ENCODE data around the gene ZNF605. TPM values are rescaled to one million over a fixed set of nuclear protein-coding genes. Genes with fewer than 3 reads are reported as not detected.

ZNF605 gene
- total and polyA plus RNA-seq, 10 of the 15 experiments (the other 5 are each of a cell fraction or from before 2014, with no cell fraction given) = 0.95 to 4.8 (median 2.5) TPM

- BruUV-seq (replicated peaks) = no TSS peak
- H3K9ac ChIP-seq (ENCODE audit: control insufficient read depth, insufficient read depth, low read length) = no peak overlapping the region
- no peaks in the 10 kb centered on the region for H3K27me3 ChIP-seq (replicated peaks in 1 of 2; ENCODE audit: control insufficient read depth in 2 of 2, insufficient read depth in 2 of 2, low read length in 1 of 2)
- 96% methylated on average over 16 of the region's 18 CpGs for WGBS (ENCODE audit: insufficient coverage, insufficient replicate concordance, low lambda C conversion rate, missing lambda C conversion rate)
- no peak overlapping the region for H3K27ac ChIP-seq (ENCODE audit: control insufficient read depth, insufficient read depth)
- ChIA-PET CTCF (no interaction called here), POLR2A (no interaction called here), SMC1A (ENCODE audit: uncharacterized antibody, unreplicated experiment) (no interaction called here), RAD21 (ENCODE audit: unreplicated experiment) (no interaction called here)
- no peak overlapping the region for H3K4me3 ChIP-seq
- H4K20me1 ChIP-seq (ENCODE audit: control insufficient read depth, insufficient read depth) = no peaks in the 10 kb centered on the region
- ATAC-seq (no peak), FAIRE-seq (no peak), DNase-seq (ENCODE audit: low read depth, low spot score) (no peak)
- in situ Hi-C loops (cut with MboI) (no loop called here), intact Hi-C loops (cut with micrococcal nuclease; ENCODE audit: unreplicated experiment) (no loop called here)
- TF ChIP-seq MEF2A (IDR thresholded peaks at IDR 0.05; ENCODE audit: insufficient read depth, low read depth, low read length) = no peak
- no peak overlapping the region for H2AFZ ChIP-seq (ENCODE audit: control insufficient read depth, low read depth, low read length)
- no peaks in the 10 kb centered on the region; a peak in 1 of 4 replicates for H3K36me3 ChIP-seq (ENCODE audit: control insufficient read depth in 2 of 2, insufficient read depth in 2 of 2, low read length in 1 of 2)
- H3K79me2 ChIP-seq (ENCODE audit: control insufficient read depth, insufficient read depth, low read length) = peaks cover 5% of the 10 kb centered on the region
- H3K4me1 ChIP-seq (ENCODE audit: control insufficient read depth, insufficient read depth, low read length) = no peaks in the 10 kb centered on the region; the same call in 1 of the 2 replicates
- peaks cover 41% of the 10 kb centered on the region for H3K9me3 ChIP-seq (replicated peaks; ENCODE audit: control insufficient read depth, insufficient read depth, low read length)
- H3K4me2 ChIP-seq (ENCODE audit: control insufficient read depth, insufficient read depth) = no peak overlapping the region
These were observed 3.5 kb downstream of the ZNF605 start for GRCh38 chr12:132952371-132953162.

- ChIA-PET SMC1A (ENCODE audit: uncharacterized antibody, unreplicated experiment) (no interaction called here), CTCF (no interaction called here), RAD21 (ENCODE audit: unreplicated experiment) (no interaction called here), POLR2A (no interaction called here)
- Histone ChIP-seq H3K4me2 (ENCODE audit: control insufficient read depth, insufficient read depth) (no peak overlapping the region), H3K9ac (ENCODE audit: control insufficient read depth, insufficient read depth, low read length) (no peak overlapping the region), H3K27me3 (replicated peaks in 1 of 2; ENCODE audit: control insufficient read depth in 2 of 2, insufficient read depth in 2 of 2, low read length in 1 of 2) (no peaks in the 10 kb centered on the region), H2AFZ (ENCODE audit: control insufficient read depth, low read depth, low read length) (no peak overlapping the region), H3K9me3 (replicated peaks; ENCODE audit: control insufficient read depth, insufficient read depth, low read length) (peaks cover 41% of the 10 kb centered on the region), H4K20me1 (ENCODE audit: control insufficient read depth, insufficient read depth) (no peaks in the 10 kb centered on the region), H3K4me3 (no peak overlapping the region), H3K4me1 (ENCODE audit: control insufficient read depth, insufficient read depth, low read length) (no peaks in the 10 kb centered on the region), H3K27ac (ENCODE audit: control insufficient read depth, insufficient read depth) (no peak overlapping the region), H3K79me2 (ENCODE audit: control insufficient read depth, insufficient read depth, low read length) (peaks cover 5% of the 10 kb centered on the region), H3K36me3 (ENCODE audit: control insufficient read depth in 2 of 2, insufficient read depth in 2 of 2, low read length in 1 of 2) (no peaks in the 10 kb centered on the region; a peak in 1 of 4 replicates)
- 98% methylated on average over 8 of the region's 8 CpGs for WGBS (ENCODE audit: insufficient coverage, insufficient replicate concordance, low lambda C conversion rate, missing lambda C conversion rate)
- intact Hi-C loops (cut with micrococcal nuclease; ENCODE audit: unreplicated experiment) (no loop called here), in situ Hi-C loops (cut with MboI) (no loop called here)
- no peak for ATAC-seq
- FAIRE-seq = peak; percentile 66
- no TSS peak for BruUV-seq (replicated peaks)
- DNase-seq (ENCODE audit: low read depth, low spot score) = no peak
- TF ChIP-seq SMAD5 (IDR thresholded peaks at IDR 0.05; ENCODE audit: low read depth) (no peak), SIX5 (IDR thresholded peaks at IDR 0.05; ENCODE audit: low read depth, low read length, severe bottlenecking) (no peak), DPF2 (IDR thresholded peaks at IDR 0.05) (no peak), EGR1 (IDR thresholded peaks at IDR 0.05; ENCODE audit: borderline replicate concordance in 1 of 2, low read depth in 2 of 2, low read length in 2 of 2) (no peak), PML (IDR thresholded peaks at IDR 0.05; ENCODE audit: low read length) (no peak), TCF3 (IDR thresholded peaks at IDR 0.05; ENCODE audit: borderline replicate concordance, insufficient read depth, low read depth, low read length) (no peak), EP300 (IDR thresholded peaks at IDR 0.05; ENCODE audit: borderline replicate concordance in 1 of 2, control insufficient read depth in 1 of 2, low read depth in 2 of 2, low read length in 2 of 2) (no peak), CEBPZ (IDR thresholded peaks at IDR 0.05; ENCODE audit: low read depth, low read length) (no peak), STAT3 (IDR thresholded peaks at IDR 0.05; ENCODE audit: low read depth, low read length) (no peak), MEF2B (IDR thresholded peaks at IDR 0.05; ENCODE audit: partially characterized antibody, poor library complexity, severe bottlenecking) (no peak), FOXM1 (IDR thresholded peaks at IDR 0.05; ENCODE audit: low read depth, low read length) (no peak), STAT1 (conservative IDR thresholded peaks at IDR 0.05) (no peak), CBFB (IDR thresholded peaks at IDR 0.05; ENCODE audit: low read depth) (no peak), BACH1 (IDR thresholded peaks at IDR 0.05; ENCODE audit: borderline replicate concordance) (no peak)
These were observed 4.5 kb downstream of the ZNF605 start for GRCh38 chr12:132951649-132952048.

Data from GM12878 (cell line).